PC-9 (cell line): Measurements from ENCODE around the gene SNTG2. TPM values are rescaled to one million over a fixed set of nuclear protein-coding genes. Genes with fewer than 3 reads are reported as not detected.

Source experiments
- BruUV-seq: library from RNA; stranded (reverse); fragments of 400-500 nt; replicated peaks from 2 replicates; lab custom pipeline; 2021; lab: Mats Ljungman, UMichigan
- CTCF ChIA-PET: fragments of 300-600 bp; sonication (Branson Sonifier 250); formaldehyde crosslinking; loops from one replicate; lab custom pipeline; 2022; ENCODE audit warnings: antibody characterized with exemption; lab: Charles Lee
- POLR2A ChIA-PET: fragments of 300-600 bp; sonication (Branson Sonifier 250); formaldehyde crosslinking; loops from one replicate; lab custom pipeline; 2022; ENCODE audit warnings: antibody characterized with exemption; ENCODE audit not compliant: unreplicated experiment; lab: Charles Lee
- DNase-seq, 2 experiments: peaks; one replicate each; pipeline versions ENCODE4 v3.0.0 to v3.0.0-alpha.2; 2015 to 2022; ENCODE audit warnings: mixed read lengths in 1 of 2
- H2AFZ ChIP-seq: fragments of 200-600 bp; sonication (generic); 2 replicates; pipeline ENCODE4 v1.8.1; 2017; ENCODE audit warnings: antibody characterized with exemption
- H3F3A ChIP-seq: fragments of 200-600 bp; sonication (generic); 2 replicates; pipeline ENCODE4 v1.8.1; 2017; ENCODE audit warnings: antibody characterized with exemption, mild to moderate bottlenecking, low read depth; ENCODE audit not compliant: insufficient read depth
- H3K27ac ChIP-seq: fragments of 200-600 bp; sonication (generic); 2 replicates; pipeline ENCODE4 v1.6.1; 2016; ENCODE audit warnings: mixed run types
- H3K27me3 ChIP-seq: fragments of 200-600 bp; sonication (generic); 2 replicates; pipeline ENCODE4 v1.6.1; 2016; ENCODE audit warnings: low read depth, mixed run types; ENCODE audit not compliant: insufficient read depth
- H3K36me3 ChIP-seq: fragments of 200-600 bp; sonication (generic); 2 replicates; pipeline ENCODE4 v1.6.1; 2016; ENCODE audit warnings: low read depth, mixed run types
- H3K4me1 ChIP-seq: fragments of 200-600 bp; sonication (generic); replicated peaks from 2 replicates; pipeline ENCODE4 v1.6.1; 2016; ENCODE audit warnings: mixed run types; ENCODE audit not compliant: insufficient read depth
- H3K4me2 ChIP-seq: fragments of 200-600 bp; sonication (generic); 2 replicates; pipeline ENCODE4 v1.6.1; 2017; ENCODE audit warnings: mixed run types
- H3K4me3 ChIP-seq: fragments of 200-600 bp; sonication (generic); 2 replicates; pipeline ENCODE4 v1.6.1; 2016; ENCODE audit warnings: mixed run types
- H3K79me2 ChIP-seq: fragments of 200-600 bp; sonication (generic); 2 replicates; pipeline ENCODE4 v1.6.1; 2017; ENCODE audit warnings: low read depth, mixed run types
- H3K9me2 ChIP-seq: fragments of 200-600 bp; sonication (generic); 2 replicates; pipeline ENCODE4 v1.8.1; 2017; ENCODE audit warnings: mild to moderate bottlenecking; ENCODE audit not compliant: insufficient read depth
- H3K9me3 ChIP-seq: fragments of 200-600 bp; sonication (generic); 2 replicates; pipeline ENCODE4 v1.8.1; 2016; ENCODE audit warnings: low read depth; ENCODE audit not compliant: insufficient read depth
- H4K20me1 ChIP-seq: fragments of 200-600 bp; sonication (generic); 2 replicates; pipeline ENCODE4 v1.8.1; 2017; ENCODE audit not compliant: insufficient read depth
- EZH2 ChIP-seq: fragments of 200-600 bp; sonication (generic); IDR thresholded peaks from 2 replicates; pipeline ENCODE4 v1.8.0; 2017; ENCODE audit warnings: antibody characterized with exemption, low read depth
- intact Hi-C: fragments of 100-400 bp; cut with micrococcal nuclease; formaldehyde crosslinking; loops from one replicate; pipeline ENCODE4 v1.10.0; 2022; ENCODE audit not compliant: unreplicated experiment
- total RNA-seq: library from RNA; stranded (reverse); gene quantifications from 2 replicates; pipeline ENCODE4 v1.2.3, GENCODE V29; 2021
- TF ChIP-seq, protein P1 (sequence below): fragments of 200-600 bp; sonication (generic); conservative IDR thresholded peaks from 2 replicates; pipeline ENCODE4 v1.6.1; 2017; ENCODE audit warnings: mixed run types, antibody characterized with exemption, mild to moderate bottlenecking, moderate library complexity

Gene SNTG2
- total RNA-seq, 1 experiment from 2014 or later = not detected

DNA sequence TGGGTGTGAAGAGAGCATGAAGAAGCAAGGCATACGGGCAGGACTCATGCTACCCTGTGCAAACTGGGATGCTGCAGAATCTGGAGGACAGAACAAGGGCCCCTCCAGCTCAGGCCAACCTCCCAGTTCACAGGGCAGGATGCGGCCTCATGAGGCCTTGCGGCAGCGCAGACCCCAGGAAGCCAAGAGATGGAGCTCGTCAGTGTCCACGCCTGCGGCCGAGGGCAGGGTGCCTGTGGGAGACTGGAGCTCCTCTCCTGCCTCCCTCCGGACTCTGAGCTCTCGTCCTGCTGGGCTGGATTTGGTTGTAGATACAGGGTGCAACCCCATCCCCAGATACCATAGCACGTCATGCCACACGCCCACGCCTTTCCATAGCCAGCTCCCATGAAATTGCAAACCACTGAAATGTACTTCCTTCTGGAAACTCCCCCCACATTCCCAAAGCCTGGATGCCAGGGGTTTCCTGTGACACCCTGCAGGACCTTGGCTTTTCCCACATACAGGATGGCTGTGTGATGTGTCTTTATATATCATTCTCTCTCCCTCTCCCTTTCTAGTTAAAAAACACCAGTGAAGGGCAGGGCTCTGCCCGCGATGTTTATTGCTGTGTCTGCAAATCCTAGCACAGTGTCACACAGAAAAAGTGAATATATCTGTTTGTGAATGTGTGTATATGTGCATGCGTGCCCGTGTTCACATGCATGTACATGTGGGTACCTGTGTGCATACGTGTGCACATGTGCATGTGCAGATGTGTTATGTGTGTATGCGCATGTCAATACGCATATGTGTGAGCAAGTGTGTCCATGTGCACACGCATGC lies 12.3 kb upstream of the SNTG2 start:
- no peaks in the 10 kb centered on the region for H3K9me2 ChIP-seq
- intact Hi-C loops = no loop called here
- no peak for DNase-seq
- ChIA-PET POLR2A (no interaction called here), CTCF (no interaction called here)
- no peak overlapping the region for H3K4me3 ChIP-seq
- H3K79me2 ChIP-seq = no peaks in the 10 kb centered on the region
- H3K27me3 ChIP-seq = peaks cover 87% of the 10 kb centered on the region
- H3K9me3 ChIP-seq = no peaks in the 10 kb centered on the region
- no peaks in the 10 kb centered on the region for H3F3A ChIP-seq
- no peak overlapping the region for H3K4me2 ChIP-seq
- no peak overlapping the region for H3K27ac ChIP-seq
- no peaks in the 10 kb centered on the region for H3K4me1 ChIP-seq
- TF ChIP-seq, protein P1, sequence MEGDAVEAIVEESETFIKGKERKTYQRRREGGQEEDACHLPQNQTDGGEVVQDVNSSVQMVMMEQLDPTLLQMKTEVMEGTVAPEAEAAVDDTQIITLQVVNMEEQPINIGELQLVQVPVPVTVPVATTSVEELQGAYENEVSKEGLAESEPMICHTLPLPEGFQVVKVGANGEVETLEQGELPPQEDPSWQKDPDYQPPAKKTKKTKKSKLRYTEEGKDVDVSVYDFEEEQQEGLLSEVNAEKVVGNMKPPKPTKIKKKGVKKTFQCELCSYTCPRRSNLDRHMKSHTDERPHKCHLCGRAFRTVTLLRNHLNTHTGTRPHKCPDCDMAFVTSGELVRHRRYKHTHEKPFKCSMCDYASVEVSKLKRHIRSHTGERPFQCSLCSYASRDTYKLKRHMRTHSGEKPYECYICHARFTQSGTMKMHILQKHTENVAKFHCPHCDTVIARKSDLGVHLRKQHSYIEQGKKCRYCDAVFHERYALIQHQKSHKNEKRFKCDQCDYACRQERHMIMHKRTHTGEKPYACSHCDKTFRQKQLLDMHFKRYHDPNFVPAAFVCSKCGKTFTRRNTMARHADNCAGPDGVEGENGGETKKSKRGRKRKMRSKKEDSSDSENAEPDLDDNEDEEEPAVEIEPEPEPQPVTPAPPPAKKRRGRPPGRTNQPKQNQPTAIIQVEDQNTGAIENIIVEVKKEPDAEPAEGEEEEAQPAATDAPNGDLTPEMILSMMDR = no peak
- no peak for TF ChIP-seq EZH2
- H3K36me3 ChIP-seq = no peaks in the 10 kb centered on the region
- BruUV-seq = no TSS peak
- H4K20me1 ChIP-seq = no peaks in the 10 kb centered on the region
- no peak overlapping the region for H2AFZ ChIP-seq

GRCh38 chr2:939936-940601 lies 10.6 kb upstream of the SNTG2 start:
- H3K4me2 ChIP-seq = no peak overlapping the region
- H3F3A ChIP-seq = no peaks in the 10 kb centered on the region
- intact Hi-C loops = no loop called here
- H3K27ac ChIP-seq = no peak overlapping the region
- BruUV-seq = no TSS peak
- H3K9me3 ChIP-seq = no peaks in the 10 kb centered on the region
- no peak for DNase-seq
- H3K4me1 ChIP-seq = no peaks in the 10 kb centered on the region
- H3K9me2 ChIP-seq = no peaks in the 10 kb centered on the region
- H2AFZ ChIP-seq = no peak overlapping the region
- CTCF ChIA-PET = no interaction called here
- no peak for TF ChIP-seq EZH2
- TF ChIP-seq, protein P1 = no peak
- H3K27me3 ChIP-seq = peaks cover 81% of the 10 kb centered on the region
- POLR2A ChIA-PET = no interaction called here
- H3K79me2 ChIP-seq = no peaks in the 10 kb centered on the region
- H3K36me3 ChIP-seq = no peaks in the 10 kb centered on the region
- H3K4me3 ChIP-seq = no peak overlapping the region
- no peaks in the 10 kb centered on the region for H4K20me1 ChIP-seq

- intact Hi-C loops = no loop called here
- no TSS peak for BruUV-seq
- H3K9me2 ChIP-seq = no peaks in the 10 kb centered on the region
- no peaks in the 10 kb centered on the region for H3K9me3 ChIP-seq
- ChIA-PET CTCF (no interaction called here), POLR2A (no interaction called here)
- no peak overlapping the region for H3K4me3 ChIP-seq
- H2AFZ ChIP-seq = no peak overlapping the region
- H3K27ac ChIP-seq = no peak overlapping the region
- no peak for TF ChIP-seq EZH2
- TF ChIP-seq, protein P1 = no peak
- H4K20me1 ChIP-seq = no peaks in the 10 kb centered on the region
- no peaks in the 10 kb centered on the region for H3K36me3 ChIP-seq
- no peaks in the 10 kb centered on the region for H3K4me1 ChIP-seq
- H3K4me2 ChIP-seq = no peak overlapping the region
- no peaks in the 10 kb centered on the region for H3F3A ChIP-seq
- no peak for DNase-seq
- H3K27me3 ChIP-seq = peaks cover 84% of the 10 kb centered on the region
- no peaks in the 10 kb centered on the region for H3K79me2 ChIP-seq
Measured at GRCh38 chr2:941871-942270, 8.8 kb upstream of the SNTG2 start.
